Retinal pigment epithelial cell (primary cell): Measurements from ENCODE around the gene KRT79.
"Not testable (repeated sequence)": the region's sequence is repeated elsewhere in the genome, so short reads cannot be mapped to it uniquely, and the experiment has no call there.

Experiments used
- DNase-seq: peaks from one replicate; pipeline ENCODE4 v3.0.0-alpha.2; 2010; ENCODE audit warnings: low read depth
- H3K4me3 ChIP-seq: 2 replicates; pipeline ENCODE4 v1.5.1; 2011; ENCODE audit warnings: mild to moderate bottlenecking, low read length, control low read depth, moderate library complexity
- TF ChIP-seq, protein P1 (sequence below): conservative IDR thresholded peaks from 2 replicates; pipeline ENCODE4 v1.5.1; 2011; ENCODE audit warnings: low read depth, low read length, control low read depth, inconsistent platforms

KRT79 gene

DNA sequence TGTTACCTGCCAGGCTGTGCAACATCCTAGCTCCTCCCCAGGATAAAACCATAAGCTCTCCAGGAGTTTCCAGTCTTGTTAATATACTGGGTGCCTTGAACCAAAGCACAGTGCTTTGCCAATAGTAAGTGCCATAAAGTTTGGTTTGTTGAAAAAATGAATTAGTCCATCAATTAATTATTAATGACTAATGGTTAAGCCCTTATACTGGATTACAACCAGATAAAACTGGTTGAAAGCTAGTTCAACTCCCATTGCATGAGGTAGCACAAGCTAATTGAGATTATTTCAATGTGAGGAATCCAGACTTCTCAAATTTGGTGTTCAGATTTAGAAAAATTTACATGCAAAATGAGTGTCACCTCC is 36.6 kb downstream of the KRT79 start:
- DNase-seq = no peak
- no peak overlapping the region for H3K4me3 ChIP-seq
- TF ChIP-seq, protein P1, sequence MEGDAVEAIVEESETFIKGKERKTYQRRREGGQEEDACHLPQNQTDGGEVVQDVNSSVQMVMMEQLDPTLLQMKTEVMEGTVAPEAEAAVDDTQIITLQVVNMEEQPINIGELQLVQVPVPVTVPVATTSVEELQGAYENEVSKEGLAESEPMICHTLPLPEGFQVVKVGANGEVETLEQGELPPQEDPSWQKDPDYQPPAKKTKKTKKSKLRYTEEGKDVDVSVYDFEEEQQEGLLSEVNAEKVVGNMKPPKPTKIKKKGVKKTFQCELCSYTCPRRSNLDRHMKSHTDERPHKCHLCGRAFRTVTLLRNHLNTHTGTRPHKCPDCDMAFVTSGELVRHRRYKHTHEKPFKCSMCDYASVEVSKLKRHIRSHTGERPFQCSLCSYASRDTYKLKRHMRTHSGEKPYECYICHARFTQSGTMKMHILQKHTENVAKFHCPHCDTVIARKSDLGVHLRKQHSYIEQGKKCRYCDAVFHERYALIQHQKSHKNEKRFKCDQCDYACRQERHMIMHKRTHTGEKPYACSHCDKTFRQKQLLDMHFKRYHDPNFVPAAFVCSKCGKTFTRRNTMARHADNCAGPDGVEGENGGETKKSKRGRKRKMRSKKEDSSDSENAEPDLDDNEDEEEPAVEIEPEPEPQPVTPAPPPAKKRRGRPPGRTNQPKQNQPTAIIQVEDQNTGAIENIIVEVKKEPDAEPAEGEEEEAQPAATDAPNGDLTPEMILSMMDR = no peak

DNA sequence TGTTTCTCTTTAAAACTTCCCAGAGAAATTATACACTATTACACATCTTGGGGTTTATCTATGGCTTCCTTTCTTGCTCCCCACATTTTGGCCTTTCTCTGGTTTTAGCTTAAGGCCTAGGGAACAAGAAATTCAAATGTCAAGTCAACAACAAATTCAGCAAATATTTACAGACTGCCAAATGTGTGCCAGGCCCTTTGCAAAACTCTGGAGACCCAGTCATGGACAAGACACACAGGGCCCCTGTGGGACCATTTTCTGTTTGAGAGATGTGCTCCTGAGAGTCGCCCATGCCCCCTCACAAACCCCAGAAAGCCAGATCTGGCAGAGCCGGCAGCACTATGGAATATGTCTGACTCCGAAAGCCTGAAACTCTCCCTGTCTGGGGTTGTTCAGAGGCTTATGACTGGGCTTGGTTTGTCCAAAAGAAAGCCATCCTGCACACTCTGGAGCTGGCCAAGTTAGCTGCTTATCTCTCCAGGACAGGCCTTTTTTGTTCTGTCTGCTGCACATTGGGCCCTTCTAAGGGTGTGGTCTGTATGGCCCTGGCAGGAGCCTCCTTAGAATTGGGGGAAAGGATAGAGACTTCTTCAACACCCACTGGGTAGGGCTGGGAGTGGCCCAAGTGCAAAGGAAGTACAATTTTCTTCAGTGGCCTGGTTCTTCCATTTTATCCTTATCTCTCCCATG is 37.1 kb downstream of the KRT79 start:
- no peak for DNase-seq
- TF ChIP-seq, protein P1 = no peak
- no peak overlapping the region for H3K4me3 ChIP-seq

DNA sequence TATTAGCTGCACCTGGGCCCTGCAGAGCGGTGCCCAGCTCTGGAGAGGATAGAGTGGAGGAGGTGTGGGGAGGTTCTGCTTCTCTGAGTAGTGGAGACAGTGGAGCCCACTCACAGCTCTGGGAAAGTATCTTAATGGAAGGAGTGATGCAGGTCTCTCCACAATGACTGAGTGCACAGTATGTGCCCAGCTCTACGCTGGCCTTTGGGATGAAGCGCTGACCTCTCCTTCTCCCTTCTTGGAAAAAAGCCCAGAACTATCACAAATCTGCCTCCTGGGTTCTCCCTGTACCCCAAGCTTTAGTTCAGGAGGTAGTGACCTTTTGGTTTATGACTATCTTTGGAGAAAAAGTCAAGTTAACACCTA is 37.7 kb downstream of the KRT79 start:
- TF ChIP-seq, protein P1 = no peak
- DNase-seq = no peak
- H3K4me3 ChIP-seq = no peak overlapping the region

DNA sequence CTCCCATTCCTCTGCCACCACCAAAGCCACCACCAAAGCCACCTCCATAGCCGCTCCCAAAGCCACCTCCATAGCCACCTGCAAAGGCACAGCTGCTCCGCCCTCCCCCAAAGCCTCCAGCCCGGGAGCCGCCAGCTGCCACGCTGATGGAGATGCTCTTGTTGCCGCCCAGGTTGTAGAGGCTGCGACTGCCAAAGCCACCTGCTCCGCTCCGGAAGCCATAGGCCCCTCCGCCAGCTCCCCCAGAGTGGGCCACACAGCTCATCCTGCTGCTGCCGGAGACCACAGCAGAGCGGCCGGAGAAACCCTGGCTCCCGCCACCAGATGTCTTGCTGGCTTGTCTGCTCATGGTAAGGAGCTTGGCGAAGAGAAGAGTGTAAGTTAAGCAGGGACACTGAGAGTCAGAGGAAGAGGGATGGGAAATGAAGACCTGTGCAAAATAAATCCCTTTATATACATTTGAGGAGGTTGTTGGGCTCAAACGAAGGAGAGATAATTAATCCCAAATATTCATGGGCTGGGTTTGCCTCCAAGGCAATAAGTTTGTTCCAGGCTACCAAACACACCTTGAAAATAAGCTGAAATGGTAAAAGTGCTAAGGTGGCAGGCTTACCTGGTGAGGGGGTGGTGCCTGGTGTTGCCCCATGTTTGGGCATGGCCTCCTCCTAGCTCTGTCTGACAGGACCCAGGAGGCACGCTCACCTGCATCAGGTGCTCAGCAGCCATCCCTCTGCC is 38.2 kb downstream of the KRT79 start, which contains the start of gene KRT3:
KRT3 (minus strand) TSS at position 424 of the 735 bp plus-strand sequence; CDS start at position 349, 75 bp downstream.
- no peak for DNase-seq
- TF ChIP-seq, protein P1 = no peak
- H3K4me3 ChIP-seq = no peak within 1 kb of the TSS

DNA sequence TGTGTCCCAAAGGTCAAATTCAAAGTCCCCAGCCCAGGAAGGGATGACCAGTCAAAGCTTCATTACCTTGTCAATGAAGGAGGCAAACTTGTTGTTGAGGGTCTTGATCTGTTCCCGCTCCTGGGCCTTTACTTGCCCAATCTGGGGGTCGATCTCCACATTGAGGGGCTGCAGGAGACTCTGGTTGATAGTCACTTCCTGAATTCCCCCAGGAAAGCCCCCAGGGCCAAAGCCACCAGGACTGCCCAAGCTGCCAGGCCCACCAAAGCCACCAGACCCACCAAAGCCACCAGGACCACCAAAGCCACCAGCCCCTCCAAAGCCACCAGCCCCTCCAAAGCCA is 38.8 kb downstream of the KRT79 start:
- not testable (repeated sequence) for DNase-seq

DNA sequence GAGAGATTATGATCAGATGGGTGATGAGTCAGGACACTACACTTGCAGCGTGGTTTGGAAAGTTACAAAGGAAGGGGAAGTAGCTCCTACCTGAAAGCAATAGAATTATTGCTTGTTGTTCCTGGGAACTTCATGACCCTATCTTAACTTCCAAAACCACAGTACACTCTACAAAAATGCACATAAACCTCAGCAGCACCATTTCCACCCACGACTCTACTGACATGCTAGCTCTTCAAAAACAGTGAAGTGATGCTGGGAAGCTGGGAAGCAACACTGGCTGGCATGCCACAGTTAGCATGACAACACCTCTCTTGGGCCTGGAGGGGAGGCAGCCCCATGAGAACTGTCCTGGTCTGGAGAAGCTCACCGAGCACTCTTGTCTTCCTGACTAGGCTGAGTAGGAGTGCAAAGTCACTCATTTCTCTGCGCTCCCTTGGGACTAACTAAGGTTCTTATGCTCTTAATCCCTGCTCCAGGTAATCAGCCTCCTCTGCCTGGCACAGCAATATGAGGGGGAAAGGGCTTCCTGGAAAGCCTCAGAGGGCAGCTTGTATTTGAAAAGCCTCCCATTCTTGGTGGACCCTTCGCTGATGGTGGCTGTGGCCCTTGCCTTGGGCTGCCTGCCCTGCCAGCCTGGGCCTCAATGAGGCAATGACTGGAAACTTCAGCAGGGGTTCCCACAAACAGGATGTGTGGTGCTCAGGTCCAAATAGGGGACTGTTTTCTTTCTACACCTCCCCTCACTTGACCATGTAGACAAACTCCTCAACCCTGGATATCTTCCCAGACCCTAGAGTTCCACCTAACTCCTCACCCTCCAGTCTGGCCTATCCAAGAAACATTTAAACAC is 39.4 kb downstream of the KRT79 start:
- no peak for DNase-seq
- TF ChIP-seq, protein P1 = no peak
- no peak overlapping the region for H3K4me3 ChIP-seq

More for the DNA sequence above, 38.8 kb downstream of the KRT79 start:
- H3K4me3 ChIP-seq = not testable (repeated sequence)
